ENCODE results near the gene RGP1.

RGP1 gene

GRCh38 chr9:35776018-35776417 lies 26.9 kb downstream of the RGP1 start:
- TF ChIP-seq CTCF (IDR thresholded peaks at IDR 0.05; ENCODE audit: insufficient read depth, low read length, poor library complexity, severe bottlenecking): no peak
- Histone ChIP-seq H3K27me3 (replicated peaks; ENCODE audit: control insufficient read depth, insufficient read depth, low read length) (no peaks in the 10 kb centered on the region), H3K36me3 (ENCODE audit: control insufficient read depth, insufficient read depth, low read length) (no peaks in the 10 kb centered on the region), H3K4me3 (replicated peaks; ENCODE audit: low read depth, low read length) (no peak overlapping the region)
- peak; percentile 32 for DNase-seq (ENCODE audit: extremely low read depth, insufficient read length)

GRCh38 chr9:35778496-35778895 lies 29.4 kb downstream of the RGP1 start:
- H3K4me3 ChIP-seq (replicated peaks; ENCODE audit: low read depth, low read length): no peak overlapping the region
- no peak for DNase-seq (ENCODE audit: extremely low read depth, insufficient read length)
- no peaks in the 10 kb centered on the region for H3K36me3 ChIP-seq (ENCODE audit: control insufficient read depth, insufficient read depth, low read length)
- H3K27me3 ChIP-seq (replicated peaks; ENCODE audit: control insufficient read depth, insufficient read depth, low read length): no peaks in the 10 kb centered on the region
- TF ChIP-seq CTCF (IDR thresholded peaks at IDR 0.05; ENCODE audit: insufficient read depth, low read length, poor library complexity, severe bottlenecking): no peak

- Histone ChIP-seq H3K4me3 (replicated peaks; ENCODE audit: low read depth, low read length) (no peak overlapping the region), H3K27me3 (replicated peaks; ENCODE audit: control insufficient read depth, insufficient read depth, low read length) (no peaks in the 10 kb centered on the region), H3K36me3 (ENCODE audit: control insufficient read depth, insufficient read depth, low read length) (peaks cover 3% of the 10 kb centered on the region; the same call in 1 of the 2 replicates)
- DNase-seq (ENCODE audit: extremely low read depth, insufficient read length): no peak
- no peak for TF ChIP-seq CTCF (IDR thresholded peaks at IDR 0.05; ENCODE audit: insufficient read depth, low read length, poor library complexity, severe bottlenecking)
These were observed 32.0 kb downstream of the RGP1 start for GRCh38 chr9:35781066-35781465.

- no peak for TF ChIP-seq CTCF (IDR thresholded peaks at IDR 0.05; ENCODE audit: insufficient read depth, low read length, poor library complexity, severe bottlenecking)
These were observed 34.3 kb downstream of the RGP1 start for GRCh38 chr9:35783418-35783817.

GRCh38 chr9:35789541-35789940 lies 40.5 kb downstream of the RGP1 start:
- no peak overlapping the region for H3K4me3 ChIP-seq (replicated peaks; ENCODE audit: low read depth, low read length)
- TF ChIP-seq CTCF (IDR thresholded peaks at IDR 0.05; ENCODE audit: insufficient read depth, low read length, poor library complexity, severe bottlenecking): no peak
- DNase-seq (ENCODE audit: extremely low read depth, insufficient read length): no peak
- no peaks in the 10 kb centered on the region for H3K27me3 ChIP-seq (replicated peaks; ENCODE audit: control insufficient read depth, insufficient read depth, low read length)
- peaks cover 8% of the 10 kb centered on the region for H3K36me3 ChIP-seq (ENCODE audit: control insufficient read depth, insufficient read depth, low read length)

More at GRCh38 chr9:35783418-35783817, 34.3 kb downstream of the RGP1 start:
- Histone ChIP-seq H3K4me3 (replicated peaks; ENCODE audit: low read depth, low read length) (no peak overlapping the region), H3K27me3 (replicated peaks; ENCODE audit: control insufficient read depth, insufficient read depth, low read length) (no peaks in the 10 kb centered on the region), H3K36me3 (ENCODE audit: control insufficient read depth, insufficient read depth, low read length) (peaks cover 3% of the 10 kb centered on the region; the same call in 1 of the 2 replicates)
- no peak for DNase-seq (ENCODE audit: extremely low read depth, insufficient read length)

- no peak for TF ChIP-seq CTCF (IDR thresholded peaks at IDR 0.05; ENCODE audit: insufficient read depth, low read length, poor library complexity, severe bottlenecking)
- Histone ChIP-seq H3K36me3 (ENCODE audit: control insufficient read depth, insufficient read depth, low read length) (peaks cover 8% of the 10 kb centered on the region), H3K4me3 (replicated peaks; ENCODE audit: low read depth, low read length) (no peak overlapping the region), H3K27me3 (replicated peaks; ENCODE audit: control insufficient read depth, insufficient read depth, low read length) (no peaks in the 10 kb centered on the region)
- no peak for DNase-seq (ENCODE audit: extremely low read depth, insufficient read length)
These were observed 40.9 kb downstream of the RGP1 start for GRCh38 chr9:35790025-35790384.
